ENCODE measurements around the gene BBIP1.

The BBIP1 gene

GRCh38 chr10:110881247-110881646, 37.7 kb downstream of the BBIP1 start:
- H3K9me3 ChIP-seq (ENCODE audit: insufficient read depth, low read length) = no peaks in the 10 kb centered on the region
- TF ChIP-seq YY1 (IDR thresholded peaks at IDR 0.05; ENCODE audit: insufficient read depth, insufficient read length) (no peak), ZNF274 (IDR thresholded peaks at IDR 0.05; ENCODE audit: low read depth, low read length) (no peak), SUZ12 (IDR thresholded peaks at IDR 0.05; ENCODE audit: extremely low read depth, insufficient read depth, insufficient read length) (no peak)
- no peaks in the 10 kb centered on the region for H3K27me3 ChIP-seq (ENCODE audit: insufficient read depth, insufficient read length)
- no peak overlapping the region for H3K9ac ChIP-seq (ENCODE audit: insufficient read length, low read depth)
- H3K36me3 ChIP-seq (ENCODE audit: insufficient read depth, insufficient read length, low read length) = peaks cover 3% of the 10 kb centered on the region
- H3K4me1 ChIP-seq (ENCODE audit: insufficient read depth, insufficient read length) = no peaks in the 10 kb centered on the region
- no peak overlapping the region for H3K4me3 ChIP-seq (ENCODE audit: insufficient read length, low read depth)
- no peak for DNase-seq (ENCODE audit: low read depth, low spot score)

- H3K27me3 ChIP-seq (ENCODE audit: insufficient read depth, insufficient read length) = no peaks in the 10 kb centered on the region
- DNase-seq (ENCODE audit: low read depth, low spot score) = no peak
- H3K36me3 ChIP-seq (ENCODE audit: insufficient read depth, insufficient read length, low read length) = peaks cover 3% of the 10 kb centered on the region
- no peaks in the 10 kb centered on the region for H3K9me3 ChIP-seq (ENCODE audit: insufficient read depth, low read length)
- H3K9ac ChIP-seq (ENCODE audit: insufficient read length, low read depth) = no peak overlapping the region
- H3K4me3 ChIP-seq (ENCODE audit: insufficient read length, low read depth) = no peak overlapping the region
- TF ChIP-seq ZNF274 (IDR thresholded peaks at IDR 0.05; ENCODE audit: low read depth, low read length) (no peak), YY1 (IDR thresholded peaks at IDR 0.05; ENCODE audit: insufficient read depth, insufficient read length) (no peak), SUZ12 (IDR thresholded peaks at IDR 0.05; ENCODE audit: extremely low read depth, insufficient read depth, insufficient read length) (no peak)
- no peaks in the 10 kb centered on the region for H3K4me1 ChIP-seq (ENCODE audit: insufficient read depth, insufficient read length)
Observed at GRCh38 chr10:110880012-110880411, 39.0 kb downstream of the BBIP1 start.

DNA sequence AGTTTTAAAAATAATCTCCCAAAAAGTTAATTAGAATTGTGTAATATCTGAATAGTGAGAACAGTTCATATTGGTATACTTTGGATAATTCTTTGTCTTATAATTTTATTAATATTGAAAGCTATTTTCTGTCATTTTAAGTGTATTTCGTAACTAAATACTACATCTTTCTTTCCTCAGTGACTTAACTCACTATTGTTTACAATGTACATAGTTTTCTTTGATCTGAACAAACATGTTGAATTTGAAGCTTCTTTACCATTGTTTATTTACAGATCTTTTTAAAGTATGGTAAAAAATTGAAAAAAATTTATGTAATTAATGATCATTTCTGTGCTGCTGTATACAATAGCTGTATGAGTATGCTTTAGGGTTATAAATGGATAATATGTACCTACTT, 42.2 kb downstream of the BBIP1 start:
- no peak for DNase-seq (ENCODE audit: low read depth, low spot score)
- no peaks in the 10 kb centered on the region for H3K9me3 ChIP-seq (ENCODE audit: insufficient read depth, low read length)
- H3K4me3 ChIP-seq (ENCODE audit: insufficient read length, low read depth) = no peak overlapping the region
- TF ChIP-seq ZNF274 (IDR thresholded peaks at IDR 0.05; ENCODE audit: low read depth, low read length) = no peak
- TF ChIP-seq SUZ12 (IDR thresholded peaks at IDR 0.05; ENCODE audit: extremely low read depth, insufficient read depth, insufficient read length) = no peak
- TF ChIP-seq YY1 (IDR thresholded peaks at IDR 0.05; ENCODE audit: insufficient read depth, insufficient read length) = no peak
- no peaks in the 10 kb centered on the region for H3K27me3 ChIP-seq (ENCODE audit: insufficient read depth, insufficient read length)
- no peaks in the 10 kb centered on the region for H3K36me3 ChIP-seq (ENCODE audit: insufficient read depth, insufficient read length, low read length)
- H3K4me1 ChIP-seq (ENCODE audit: insufficient read depth, insufficient read length) = no peaks in the 10 kb centered on the region
- H3K9ac ChIP-seq (ENCODE audit: insufficient read length, low read depth) = no peak overlapping the region

GRCh38 chr10:110876000-110876399, 43.0 kb downstream of the BBIP1 start:
- no peaks in the 10 kb centered on the region for H3K36me3 ChIP-seq (ENCODE audit: insufficient read depth, insufficient read length, low read length)
- H3K9me3 ChIP-seq (ENCODE audit: insufficient read depth, low read length) = no peaks in the 10 kb centered on the region
- DNase-seq (ENCODE audit: low read depth, low spot score) = no peak
- no peak for TF ChIP-seq SUZ12 (IDR thresholded peaks at IDR 0.05; ENCODE audit: extremely low read depth, insufficient read depth, insufficient read length)
- TF ChIP-seq YY1 (IDR thresholded peaks at IDR 0.05; ENCODE audit: insufficient read depth, insufficient read length) = no peak
- no peak for TF ChIP-seq ZNF274 (IDR thresholded peaks at IDR 0.05; ENCODE audit: low read depth, low read length)
- no peaks in the 10 kb centered on the region for H3K4me1 ChIP-seq (ENCODE audit: insufficient read depth, insufficient read length)
- H3K27me3 ChIP-seq (ENCODE audit: insufficient read depth, insufficient read length) = no peaks in the 10 kb centered on the region
- H3K9ac ChIP-seq (ENCODE audit: insufficient read length, low read depth) = no peak overlapping the region
- no peak overlapping the region for H3K4me3 ChIP-seq (ENCODE audit: insufficient read length, low read depth)

DNA sequence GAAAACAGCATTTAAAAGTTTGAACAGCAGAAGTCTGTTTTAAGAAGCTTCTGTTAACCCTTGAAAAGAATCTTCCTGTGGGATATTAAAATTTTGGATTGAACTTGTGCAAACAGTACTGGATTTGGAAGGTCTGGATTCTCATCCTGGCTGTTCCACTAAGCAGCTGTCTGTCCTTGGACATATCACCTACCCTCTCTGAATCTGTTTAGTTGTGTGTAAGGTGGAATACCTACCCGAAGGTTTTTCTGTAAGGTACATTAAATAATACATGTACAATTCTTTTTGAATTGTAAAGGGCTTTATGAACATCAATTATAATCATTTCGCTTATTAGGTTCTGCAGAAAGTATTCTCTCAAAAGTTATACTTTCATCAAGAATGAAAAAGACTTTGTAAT, 45.0 kb downstream of the BBIP1 start:
- Histone ChIP-seq H3K4me1 (ENCODE audit: insufficient read depth, insufficient read length) (no peaks in the 10 kb centered on the region), H3K9me3 (ENCODE audit: insufficient read depth, low read length) (no peaks in the 10 kb centered on the region), H3K4me3 (ENCODE audit: insufficient read length, low read depth) (no peak overlapping the region), H3K36me3 (ENCODE audit: insufficient read depth, insufficient read length, low read length) (no peaks in the 10 kb centered on the region), H3K9ac (ENCODE audit: insufficient read length, low read depth) (no peak overlapping the region), H3K27me3 (ENCODE audit: insufficient read depth, insufficient read length) (no peaks in the 10 kb centered on the region)
- TF ChIP-seq SUZ12 (IDR thresholded peaks at IDR 0.05; ENCODE audit: extremely low read depth, insufficient read depth, insufficient read length) (no peak), YY1 (IDR thresholded peaks at IDR 0.05; ENCODE audit: insufficient read depth, insufficient read length) (no peak), ZNF274 (IDR thresholded peaks at IDR 0.05; ENCODE audit: low read depth, low read length) (no peak)
- DNase-seq (ENCODE audit: low read depth, low spot score) = no peak

DNA sequence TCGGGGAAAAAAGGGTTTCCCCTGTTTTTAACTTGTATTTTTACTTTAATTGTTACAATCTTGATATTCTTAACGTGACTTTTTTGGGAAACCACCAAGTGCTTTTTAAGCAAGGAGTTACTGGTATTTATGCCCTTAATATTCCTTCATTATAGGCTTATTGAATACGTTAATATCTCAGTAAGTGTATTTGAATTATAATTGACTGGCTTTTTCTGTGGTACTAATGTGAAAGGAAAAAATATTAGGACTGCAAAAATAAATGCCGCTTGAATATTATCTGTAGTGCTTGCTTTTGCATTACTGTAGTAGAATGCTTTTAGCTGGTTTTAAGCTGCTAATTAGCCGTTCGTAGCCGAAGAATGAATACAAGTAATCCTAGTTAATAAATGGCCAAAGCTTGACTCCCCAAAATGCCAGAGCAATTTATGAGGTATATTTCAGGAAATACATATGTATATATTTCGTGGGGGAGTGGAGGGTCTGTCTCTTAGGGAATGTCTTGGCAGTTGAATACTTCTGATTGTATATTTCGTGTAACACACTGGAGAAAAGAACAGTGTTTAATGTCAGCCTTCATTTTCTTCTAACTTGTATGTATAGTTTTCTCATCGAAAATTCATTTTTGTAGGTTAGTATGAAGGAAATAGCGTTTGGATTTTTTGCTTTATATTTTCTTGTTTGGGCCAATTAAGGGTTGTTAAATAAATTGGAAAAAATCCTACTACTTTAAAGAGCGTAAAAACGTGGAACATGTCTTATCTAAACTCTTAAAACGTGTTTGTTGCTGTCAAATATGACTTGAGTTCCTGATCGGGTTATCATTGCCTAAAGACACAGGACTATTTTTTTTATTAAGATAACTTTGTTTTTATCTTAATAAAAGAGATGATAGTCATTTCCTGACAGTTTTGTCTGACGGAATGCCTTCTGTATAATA, 45.7 kb downstream of the BBIP1 start:
- peak overlapping the region; percentile 46 for H3K9ac ChIP-seq (ENCODE audit: insufficient read length, low read depth)
- no peaks in the 10 kb centered on the region for H3K36me3 ChIP-seq (ENCODE audit: insufficient read depth, insufficient read length, low read length)
- no peaks in the 10 kb centered on the region for H3K9me3 ChIP-seq (ENCODE audit: insufficient read depth, low read length)
- no peak for DNase-seq (ENCODE audit: low read depth, low spot score)
- H3K4me3 ChIP-seq (ENCODE audit: insufficient read length, low read depth) = peak overlapping the region; percentile 42
- no peak for TF ChIP-seq ZNF274 (IDR thresholded peaks at IDR 0.05; ENCODE audit: low read depth, low read length)
- TF ChIP-seq YY1 (IDR thresholded peaks at IDR 0.05; ENCODE audit: insufficient read depth, insufficient read length) = no peak
- TF ChIP-seq SUZ12 (IDR thresholded peaks at IDR 0.05; ENCODE audit: extremely low read depth, insufficient read depth, insufficient read length) = no peak
- no peaks in the 10 kb centered on the region for H3K27me3 ChIP-seq (ENCODE audit: insufficient read depth, insufficient read length)
- no peaks in the 10 kb centered on the region for H3K4me1 ChIP-seq (ENCODE audit: insufficient read depth, insufficient read length)

DNA sequence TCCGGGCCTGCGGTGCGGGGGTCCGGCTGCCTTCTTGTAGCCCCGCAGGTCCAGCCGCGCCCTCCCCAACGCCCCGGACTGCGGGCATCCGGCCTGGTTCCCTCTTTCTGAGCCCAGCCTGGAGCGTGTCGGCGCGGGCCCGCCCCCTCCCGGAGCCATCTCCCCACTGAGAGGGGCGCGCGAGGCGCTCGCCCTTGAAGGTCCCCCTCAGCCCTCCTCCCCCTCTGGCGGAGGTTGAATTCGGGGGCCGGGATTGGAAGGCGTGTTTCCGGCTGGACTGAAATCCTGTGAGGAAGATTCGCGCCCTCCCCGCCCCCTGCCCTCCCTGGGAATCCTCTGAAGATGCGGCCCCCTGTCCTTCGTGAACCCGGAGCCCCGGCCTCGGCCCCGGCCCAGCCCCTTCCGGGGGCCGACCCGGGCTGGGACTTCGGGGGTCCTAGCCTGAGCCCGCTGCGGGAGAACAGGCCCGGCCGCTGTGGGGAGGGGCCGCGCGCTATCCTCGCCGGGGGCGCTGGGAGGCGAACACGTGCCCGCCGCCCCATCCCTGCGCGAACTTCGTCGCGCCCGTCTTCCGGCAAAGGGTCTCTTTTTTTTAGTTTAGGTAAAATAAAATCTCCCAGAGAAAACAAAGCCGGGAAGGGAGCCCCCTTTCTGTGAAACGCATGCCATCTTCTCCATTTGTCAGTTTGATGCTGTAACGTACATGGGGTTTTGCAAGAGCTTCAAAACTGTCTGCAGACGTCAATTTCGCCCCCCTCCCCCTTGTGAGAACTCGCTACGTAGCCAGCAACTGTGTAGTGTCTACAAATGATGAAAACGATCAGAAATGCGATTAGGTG, 46.6 kb downstream of the BBIP1 start:
- no peaks in the 10 kb centered on the region for H3K4me1 ChIP-seq (ENCODE audit: insufficient read depth, insufficient read length)
- TF ChIP-seq SUZ12 (IDR thresholded peaks at IDR 0.05; ENCODE audit: extremely low read depth, insufficient read depth, insufficient read length) = no peak
- no peaks in the 10 kb centered on the region for H3K27me3 ChIP-seq (ENCODE audit: insufficient read depth, insufficient read length)
- no peaks in the 10 kb centered on the region for H3K36me3 ChIP-seq (ENCODE audit: insufficient read depth, insufficient read length, low read length)
- peak overlapping the region; percentile 42 for H3K4me3 ChIP-seq (ENCODE audit: insufficient read length, low read depth)
- H3K9ac ChIP-seq (ENCODE audit: insufficient read length, low read depth) = peak overlapping the region; percentile 64
- peak; percentile 57 for DNase-seq (ENCODE audit: low read depth, low spot score)
- H3K9me3 ChIP-seq (ENCODE audit: insufficient read depth, low read length) = no peaks in the 10 kb centered on the region

Measured in NT2/D1 (cell line).